ENCODE measurements around the gene CLMN.
A peak's percentile ranks its signal among the peaks of the same experiment; 100 is the strongest.

CLMN gene

DNA sequence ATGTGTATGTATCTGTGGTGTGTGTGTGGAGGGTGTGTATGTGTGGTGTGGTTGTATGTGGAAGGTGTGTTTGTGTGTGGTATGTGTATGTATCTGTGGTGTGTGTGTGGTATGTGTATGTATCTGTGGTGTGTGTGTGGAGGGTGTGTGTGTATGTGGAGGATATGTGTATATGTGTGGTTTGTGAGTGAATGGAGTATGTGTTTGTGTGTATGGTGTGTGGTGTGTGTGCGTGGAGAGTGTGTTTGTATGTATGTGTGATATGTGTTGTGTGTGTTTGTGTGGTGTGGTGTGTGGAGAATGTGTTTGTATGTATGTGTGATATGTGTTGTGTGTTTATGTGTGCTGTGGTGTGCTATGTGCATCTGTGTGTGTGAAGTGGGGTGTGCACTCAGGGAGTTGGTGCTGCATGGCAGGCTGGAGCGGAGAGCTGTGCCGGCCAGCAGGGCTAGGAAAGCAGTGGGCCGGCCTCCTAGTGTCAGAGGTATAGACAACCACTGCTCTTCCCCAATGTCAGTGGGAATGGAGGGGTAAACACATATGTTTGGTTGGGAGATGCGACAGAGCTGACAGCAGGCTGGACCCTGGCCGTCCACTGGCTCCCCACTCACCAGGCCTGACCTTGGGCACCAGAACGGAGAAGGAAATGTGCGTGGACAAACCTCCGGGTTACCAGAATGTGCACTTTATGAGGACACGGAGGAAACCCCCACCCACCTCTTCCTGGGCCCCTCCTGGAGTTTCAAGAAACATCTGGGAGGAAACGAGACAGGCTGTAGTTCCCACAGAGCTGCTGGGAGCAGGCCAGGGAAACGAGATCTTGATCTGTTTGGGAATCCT, 60.7 kb downstream of the CLMN start:
- FAIRE-seq, result no peak

- FAIRE-seq, result no peak
Measured at GRCh38 chr14:95258156-95258555, 61.6 kb downstream of the CLMN start.

DNA sequence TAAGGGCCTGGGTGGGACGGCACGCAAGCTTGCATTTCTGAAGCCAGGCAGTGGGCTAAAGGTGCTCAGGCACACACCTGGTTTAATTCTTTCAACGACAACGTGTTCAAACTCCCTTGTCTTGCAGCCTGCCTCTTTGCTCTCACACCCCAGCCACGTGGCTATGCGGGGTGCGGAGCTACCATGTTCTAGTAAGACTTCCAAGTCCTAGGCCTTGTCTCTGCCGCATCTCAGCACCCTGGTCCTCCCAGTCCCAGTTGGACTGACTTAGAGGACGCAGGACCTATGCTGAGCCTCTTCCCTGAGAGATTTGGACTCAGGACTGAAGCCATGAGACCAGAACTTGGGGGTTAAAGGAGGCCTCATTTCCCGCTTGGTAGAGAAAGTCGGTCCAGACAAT, 62.2 kb downstream of the CLMN start:
- no peak for FAIRE-seq

DNA sequence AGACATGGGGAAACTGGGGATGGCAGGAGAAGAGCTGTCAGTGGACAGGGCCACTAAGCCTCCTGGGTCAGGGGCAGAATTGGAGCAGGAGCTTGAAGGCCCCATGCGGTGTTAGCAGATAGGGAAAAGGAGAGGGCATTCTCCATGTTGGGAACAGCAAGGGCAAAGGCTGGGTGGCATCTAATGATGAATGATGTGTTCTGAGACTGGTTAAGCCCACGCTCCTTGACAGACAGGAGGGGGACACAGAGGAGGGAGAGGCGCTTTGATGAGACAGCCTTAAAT, 63.0 kb downstream of the CLMN start:
- no peak for FAIRE-seq

DNA sequence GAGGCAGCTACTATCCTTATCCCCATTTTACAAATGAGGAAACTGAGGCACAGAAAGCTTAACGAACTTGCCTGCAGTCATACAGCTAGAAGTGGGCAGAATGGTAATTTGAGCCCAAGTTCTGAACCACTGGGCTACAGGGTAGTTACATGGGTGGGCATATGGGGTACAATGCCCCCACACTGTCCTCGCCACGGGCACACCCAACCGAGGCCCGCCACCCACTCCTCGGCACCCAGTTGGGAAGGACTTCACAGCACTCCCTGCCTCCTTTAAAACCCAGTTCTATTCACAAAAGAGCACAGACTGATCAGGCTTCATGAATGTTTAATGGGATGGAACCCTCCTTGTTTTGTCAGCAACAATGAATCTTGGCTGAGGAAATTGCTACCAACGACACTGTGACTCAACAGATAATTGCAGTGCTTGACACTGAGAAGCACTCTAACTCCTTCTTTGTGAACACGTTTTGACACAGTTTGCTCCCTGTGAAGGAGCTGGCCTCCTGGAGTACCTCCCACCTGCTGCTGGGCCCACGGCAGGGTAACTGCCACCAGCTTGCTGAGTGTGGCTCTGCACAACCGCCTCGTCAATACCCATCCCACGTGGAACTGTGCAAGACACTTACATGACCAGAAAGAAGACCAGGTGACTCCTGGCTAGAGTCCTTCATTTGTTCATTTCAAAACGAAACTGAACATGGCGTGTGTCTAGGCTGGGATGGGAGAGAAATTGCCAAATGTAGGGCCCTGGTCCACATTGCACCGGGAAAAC, 63.5 kb downstream of the CLMN start:
- no peak for FAIRE-seq

- peak; percentile 77 for FAIRE-seq
Measured at GRCh38 chr14:95255487-95255886, 64.2 kb downstream of the CLMN start.

GRCh38 chr14:95255013-95255412, 64.7 kb downstream of the CLMN start:
- FAIRE-seq, result no peak

- no peak for FAIRE-seq
Measured at GRCh38 chr14:95254288-95254687, 65.4 kb downstream of the CLMN start.

- FAIRE-seq, result no peak
Measured at GRCh38 chr14:95253039-95253630, 66.6 kb downstream of the CLMN start.

- FAIRE-seq, result no peak
Measured at GRCh38 chr14:95252219-95252618, 67.5 kb downstream of the CLMN start.

- no peak for FAIRE-seq
Measured at GRCh38 chr14:95250936-95251335, 68.8 kb downstream of the CLMN start.

DNA sequence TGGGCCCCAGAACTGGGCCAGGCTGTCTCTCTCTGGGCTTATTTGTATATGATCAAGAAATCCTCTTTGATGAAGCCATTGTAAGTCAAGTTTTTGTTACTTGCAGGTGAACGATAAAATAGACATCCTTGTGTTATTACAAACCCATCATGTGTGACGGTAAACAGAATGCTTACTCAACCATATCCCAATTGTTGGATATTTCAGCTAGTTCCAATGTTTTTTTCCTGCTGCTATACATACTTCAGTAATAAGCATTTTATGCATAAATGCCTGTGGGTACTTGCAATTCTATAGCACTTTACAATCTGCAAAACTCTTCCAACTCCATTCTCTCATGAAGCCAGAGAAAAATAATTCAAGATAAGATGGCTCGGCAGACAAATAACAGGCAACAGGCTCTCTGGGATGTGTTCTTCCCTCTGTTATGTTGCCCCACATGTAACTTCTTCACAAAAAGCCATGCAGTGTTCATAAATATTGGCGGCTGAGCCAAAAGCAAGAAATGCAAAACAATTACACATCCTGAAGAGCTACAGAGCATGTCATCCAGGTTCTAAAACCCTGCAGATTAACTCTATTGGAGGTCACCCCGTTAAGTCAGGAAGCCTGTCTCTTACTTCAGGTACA, 69.5 kb downstream of the CLMN start:
- no peak for FAIRE-seq

DNA sequence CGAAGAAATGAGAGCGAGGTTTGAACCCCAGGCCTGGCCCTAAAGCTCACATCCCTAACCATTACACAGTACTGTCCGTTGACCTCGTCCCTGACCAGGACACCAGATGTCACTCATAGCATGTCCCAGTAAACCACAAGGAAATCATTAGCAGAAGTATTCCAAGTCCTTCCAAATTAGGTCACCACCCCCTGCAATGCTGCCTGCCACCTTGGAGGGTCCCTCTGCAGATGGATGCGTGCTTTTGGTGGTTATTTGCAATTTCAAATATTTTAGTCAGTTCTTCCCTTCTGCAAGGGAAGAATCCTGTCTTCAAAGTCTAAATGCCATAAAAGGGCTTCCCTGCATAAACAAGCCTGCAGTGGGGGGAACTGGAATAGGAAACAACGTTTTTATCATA, 71.3 kb downstream of the CLMN start:
- FAIRE-seq, result no peak

DNA sequence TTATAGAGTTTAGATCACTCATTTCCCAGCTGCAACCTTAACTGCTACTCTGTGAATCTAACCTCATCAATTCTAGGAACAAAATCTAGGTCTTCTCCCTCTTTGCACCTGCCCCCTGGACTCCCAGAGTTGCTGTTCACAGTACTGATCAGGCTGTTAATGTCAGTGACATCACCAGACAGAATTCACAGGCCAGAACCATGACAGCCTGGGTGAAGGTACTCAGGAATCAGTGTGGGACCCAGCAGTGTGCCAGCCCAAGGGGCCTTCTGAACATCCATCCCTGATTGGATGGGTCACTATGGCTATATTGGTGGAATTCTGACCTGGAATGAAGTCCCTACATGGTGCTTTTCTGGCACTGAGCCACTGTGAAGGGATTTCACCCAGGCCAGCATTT, 72.8 kb downstream of the CLMN start:
- FAIRE-seq, result no peak

- FAIRE-seq, result no peak
Measured at GRCh38 chr14:95245334-95245733, 74.4 kb downstream of the CLMN start.

GRCh38 chr14:95244587-95244986, 75.1 kb downstream of the CLMN start:
- FAIRE-seq, result no peak

DNA sequence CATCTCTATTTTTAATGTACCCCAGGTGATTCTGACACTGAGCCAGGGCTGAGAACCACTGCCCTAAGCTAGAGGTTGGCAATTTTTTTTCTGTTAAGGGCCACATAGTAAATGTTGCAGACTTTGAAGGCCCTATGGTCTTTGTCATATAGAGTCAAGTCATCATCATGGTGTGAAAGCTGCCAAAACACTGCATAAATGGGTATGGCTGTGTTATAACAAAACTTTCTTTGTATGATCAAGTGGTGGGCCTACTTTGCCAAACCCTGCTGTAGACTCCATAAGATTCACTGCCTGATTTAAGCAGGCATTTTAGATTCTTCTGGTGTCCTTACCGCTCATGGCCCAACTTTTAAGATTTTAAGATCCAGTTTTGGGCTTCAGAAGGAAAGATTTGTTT, 76.8 kb downstream of the CLMN start:
- FAIRE-seq, result no peak

DNA sequence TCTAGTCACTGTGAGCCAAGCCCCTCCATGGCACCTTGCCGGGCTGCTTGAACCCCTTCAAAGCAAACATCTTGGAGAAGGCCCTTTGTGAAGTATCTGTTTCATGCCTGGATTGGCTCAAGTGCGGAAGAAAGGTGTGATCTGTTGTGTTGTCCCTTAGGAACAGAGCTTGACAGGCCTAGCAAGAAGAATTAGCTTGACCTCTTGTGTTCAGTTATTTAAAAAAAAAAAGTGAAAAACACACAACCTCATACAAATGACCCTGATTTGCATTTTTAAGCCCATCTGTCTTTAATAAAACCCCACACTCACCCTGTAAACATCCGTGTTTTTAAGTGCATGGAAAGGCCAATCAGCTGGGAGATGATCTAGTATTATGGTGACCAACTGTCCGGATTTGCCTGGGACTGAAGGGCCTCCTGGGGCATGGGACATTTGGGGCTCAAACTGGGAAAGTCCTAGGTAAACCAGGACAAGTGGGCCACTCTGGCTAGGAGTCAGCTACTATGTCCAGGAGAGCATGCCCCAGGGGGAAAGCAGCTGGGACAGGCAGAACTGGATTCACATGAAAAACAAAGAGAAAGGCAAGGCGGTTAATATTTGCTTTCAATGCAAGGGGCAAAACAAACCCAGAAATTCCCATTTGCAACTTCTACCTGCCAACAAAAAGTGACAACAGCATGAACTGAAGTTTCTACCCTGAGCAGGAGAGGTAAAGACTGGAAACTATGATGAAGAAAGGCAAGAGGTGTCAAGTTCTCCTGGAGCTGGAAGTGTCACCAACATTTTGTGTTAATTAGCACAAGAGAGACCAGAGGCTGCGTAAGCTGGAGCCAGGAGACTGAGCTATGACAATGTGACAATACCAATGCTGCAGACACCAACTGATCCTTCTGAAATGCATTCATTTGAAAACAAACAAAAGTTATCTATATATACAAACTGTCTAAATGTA, 78.6 kb downstream of the CLMN start:
- no peak for FAIRE-seq

GRCh38 chr14:95238487-95239298, 81.0 kb downstream of the CLMN start:
- FAIRE-seq, result no peak

DNA sequence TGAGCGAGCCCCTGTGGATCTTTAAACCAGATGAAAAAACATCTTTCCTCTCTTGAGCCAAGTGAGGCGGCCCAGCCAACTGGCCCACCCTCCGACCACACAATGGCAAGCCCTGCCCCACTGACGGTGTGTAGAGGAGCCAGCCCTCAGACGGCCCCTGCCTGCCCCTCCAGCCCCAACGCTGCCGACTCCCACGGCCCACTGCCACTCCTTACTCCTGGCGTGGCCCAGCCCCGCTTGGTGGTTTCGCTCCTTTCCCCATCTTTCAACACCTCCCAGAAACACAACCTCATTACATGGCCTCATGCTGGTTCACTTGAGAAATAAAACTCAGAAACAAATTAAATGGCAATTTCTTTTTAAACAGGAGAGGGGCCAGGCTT, 81.8 kb downstream of the CLMN start:
- no peak for FAIRE-seq

DNA sequence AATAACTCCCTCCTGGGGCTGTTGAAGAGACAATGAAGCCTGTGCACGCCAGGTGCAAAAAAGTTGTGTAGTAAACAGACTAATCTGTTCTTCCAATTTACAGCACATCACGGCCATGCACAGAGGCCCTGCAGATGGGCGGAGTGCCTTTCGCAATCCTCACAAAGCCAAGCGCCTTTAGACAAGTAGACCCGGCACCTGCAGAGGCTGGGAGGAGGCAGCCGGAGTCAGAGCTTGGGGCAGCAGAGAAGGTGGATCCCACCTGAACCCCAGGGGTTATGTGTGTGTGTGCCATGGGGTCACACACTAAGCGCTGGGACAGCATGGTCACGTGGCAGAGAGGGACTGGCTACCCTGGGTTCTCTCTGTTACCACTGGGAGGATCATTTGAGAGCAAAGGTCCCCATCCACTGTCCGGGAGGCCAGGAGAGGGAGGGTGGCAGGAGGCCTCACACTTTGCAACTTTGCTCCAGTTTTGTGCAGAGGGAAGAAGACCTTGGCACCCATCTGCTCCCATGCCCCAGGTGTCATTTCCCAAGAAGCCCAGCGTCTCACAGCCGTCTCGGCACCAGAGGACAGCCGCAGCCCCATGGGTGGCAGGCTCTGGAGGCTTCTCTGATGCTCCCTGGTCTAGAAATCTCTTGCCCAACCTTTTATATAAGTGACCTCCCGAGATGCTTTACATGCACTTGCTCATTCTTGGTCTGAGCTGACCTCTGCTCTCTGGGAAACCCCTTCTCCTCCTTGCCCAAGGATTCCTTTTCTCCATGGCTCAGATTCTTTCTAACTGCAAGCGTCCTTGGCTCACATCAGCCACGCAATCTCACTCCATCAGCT, 82.4 kb downstream of the CLMN start:
- no peak for FAIRE-seq

All from A204.1 (cell line).